ENCODE data around the gene TRMT61A.

TRMT61A gene

GRCh38 chr14:103535891-103536565, 7.0 kb downstream of the TRMT61A start:
- DNase-seq = no peak

GRCh38 chr14:103536693-103537092, 7.7 kb downstream of the TRMT61A start:
- DNase-seq = no peak

- DNase-seq = no peak
These were observed 8.4 kb downstream of the TRMT61A start for GRCh38 chr14:103537175-103537990.

GRCh38 chr14:103538291-103539055, 9.5 kb downstream of the TRMT61A start:
- no peak for DNase-seq

- DNase-seq = no peak
These were observed 10.2 kb downstream of the TRMT61A start for GRCh38 chr14:103539056-103539825.

- no peak for DNase-seq
These were observed 12.1 kb downstream of the TRMT61A start for GRCh38 chr14:103540821-103541708.

- DNase-seq = no peak
These were observed 13.0 kb downstream of the TRMT61A start for GRCh38 chr14:103541709-103542604.

GRCh38 chr14:103542605-103543088, 13.7 kb downstream of the TRMT61A start:
- no peak for DNase-seq

GRCh38 chr14:103543140-103543539, 14.1 kb downstream of the TRMT61A start:
- DNase-seq = no peak

GRCh38 chr14:103543721-103544387, 14.9 kb downstream of the TRMT61A start:
- DNase-seq = no peak

- no peak for DNase-seq
These were observed 15.6 kb downstream of the TRMT61A start for GRCh38 chr14:103544388-103545218.

- no peak for DNase-seq
These were observed 16.4 kb downstream of the TRMT61A start for GRCh38 chr14:103545219-103545914.

- no peak for DNase-seq
These were observed 17.1 kb downstream of the TRMT61A start for GRCh38 chr14:103545915-103546651.

- DNase-seq = peak; percentile 42 to 73
These were observed 17.9 kb downstream of the TRMT61A start for GRCh38 chr14:103546652-103547454.

GRCh38 chr14:103547455-103547940, 18.5 kb downstream of the TRMT61A start:
- no peak for DNase-seq

- DNase-seq = no peak
These were observed 19.0 kb downstream of the TRMT61A start for GRCh38 chr14:103547941-103548462.

Data from NCI-H187 (cell line).